Measurements from ENCODE around the gene LNPK. TPM values are rescaled to one million over a fixed set of nuclear protein-coding genes. Genes with fewer than 3 reads are reported as not detected.
"Not testable (repeated sequence)": the region's sequence is repeated elsewhere in the genome, so short reads cannot be mapped to it uniquely, and the experiment has no call there.

The LNPK gene
- total RNA-seq, 1 donor = 48.8 TPM

DNA sequence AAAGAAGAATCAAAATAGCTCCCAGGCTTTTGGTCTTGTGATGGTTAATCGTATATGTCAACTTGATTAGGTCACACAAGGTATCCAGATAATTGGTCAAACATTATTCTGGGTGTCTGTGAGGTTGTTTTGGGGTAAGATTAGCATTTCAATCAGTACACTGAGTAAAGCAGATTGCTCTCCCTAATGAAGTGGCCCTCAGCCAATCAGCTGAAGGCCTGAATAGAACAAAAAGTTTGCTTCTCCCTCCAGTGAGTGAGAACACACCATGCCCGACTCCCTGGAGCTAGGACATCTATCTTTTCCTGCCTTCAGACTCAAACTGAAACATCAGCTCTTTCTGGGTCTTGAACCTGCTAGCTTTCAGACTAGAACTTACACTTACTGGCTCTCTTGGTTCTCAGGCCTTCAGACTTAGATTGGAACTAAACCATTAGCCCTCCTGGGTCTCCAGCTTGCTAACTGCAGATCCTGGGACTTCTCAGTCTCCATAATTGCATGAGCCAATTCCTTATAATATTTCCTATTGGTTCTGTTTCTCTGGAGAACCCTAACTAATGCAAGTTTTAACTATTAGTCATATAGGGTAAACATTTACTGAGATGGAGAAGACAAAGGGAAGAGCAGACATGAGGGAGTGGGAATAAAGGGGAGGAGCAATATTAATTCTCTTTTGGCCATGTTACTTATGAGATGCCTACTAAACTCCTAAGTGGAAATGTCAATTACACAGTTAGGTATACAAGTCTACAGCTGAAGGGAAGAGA, 25.5 kb downstream of the LNPK start:
- TF ChIP-seq, protein P1, sequence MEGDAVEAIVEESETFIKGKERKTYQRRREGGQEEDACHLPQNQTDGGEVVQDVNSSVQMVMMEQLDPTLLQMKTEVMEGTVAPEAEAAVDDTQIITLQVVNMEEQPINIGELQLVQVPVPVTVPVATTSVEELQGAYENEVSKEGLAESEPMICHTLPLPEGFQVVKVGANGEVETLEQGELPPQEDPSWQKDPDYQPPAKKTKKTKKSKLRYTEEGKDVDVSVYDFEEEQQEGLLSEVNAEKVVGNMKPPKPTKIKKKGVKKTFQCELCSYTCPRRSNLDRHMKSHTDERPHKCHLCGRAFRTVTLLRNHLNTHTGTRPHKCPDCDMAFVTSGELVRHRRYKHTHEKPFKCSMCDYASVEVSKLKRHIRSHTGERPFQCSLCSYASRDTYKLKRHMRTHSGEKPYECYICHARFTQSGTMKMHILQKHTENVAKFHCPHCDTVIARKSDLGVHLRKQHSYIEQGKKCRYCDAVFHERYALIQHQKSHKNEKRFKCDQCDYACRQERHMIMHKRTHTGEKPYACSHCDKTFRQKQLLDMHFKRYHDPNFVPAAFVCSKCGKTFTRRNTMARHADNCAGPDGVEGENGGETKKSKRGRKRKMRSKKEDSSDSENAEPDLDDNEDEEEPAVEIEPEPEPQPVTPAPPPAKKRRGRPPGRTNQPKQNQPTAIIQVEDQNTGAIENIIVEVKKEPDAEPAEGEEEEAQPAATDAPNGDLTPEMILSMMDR (IDR thresholded peaks at IDR 0.05; ENCODE audit: insufficient read depth, low read depth, low read length) = no peak
- H3K4me3 ChIP-seq (ENCODE audit: low read depth, low read length) = no peak overlapping the region
- DNase-seq (ENCODE audit: low read depth) = peak; percentile 6

DNA sequence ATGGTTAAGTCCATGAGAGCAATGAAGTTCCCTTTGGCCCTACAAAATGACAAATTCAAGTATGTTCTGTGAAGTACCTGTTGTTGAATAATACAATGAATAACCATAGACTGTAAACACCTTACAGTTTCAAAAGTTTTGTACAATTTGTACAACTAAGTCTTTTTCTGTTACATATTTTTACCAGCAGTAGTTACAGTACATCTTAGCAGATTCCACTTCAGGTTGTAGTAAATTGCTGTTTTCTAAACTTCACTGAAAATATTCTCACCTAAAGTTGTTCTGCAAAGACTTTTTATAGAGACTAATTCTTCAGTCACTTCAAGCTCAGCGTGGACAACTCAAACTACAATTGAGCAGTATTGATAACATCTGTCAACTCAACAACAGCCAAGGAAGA, 28.7 kb downstream of the LNPK start:
- DNase-seq (ENCODE audit: low read depth) = no peak
- TF ChIP-seq, protein P1 (IDR thresholded peaks at IDR 0.05; ENCODE audit: insufficient read depth, low read depth, low read length) = no peak
- H3K4me3 ChIP-seq (ENCODE audit: low read depth, low read length) = no peak overlapping the region

DNA sequence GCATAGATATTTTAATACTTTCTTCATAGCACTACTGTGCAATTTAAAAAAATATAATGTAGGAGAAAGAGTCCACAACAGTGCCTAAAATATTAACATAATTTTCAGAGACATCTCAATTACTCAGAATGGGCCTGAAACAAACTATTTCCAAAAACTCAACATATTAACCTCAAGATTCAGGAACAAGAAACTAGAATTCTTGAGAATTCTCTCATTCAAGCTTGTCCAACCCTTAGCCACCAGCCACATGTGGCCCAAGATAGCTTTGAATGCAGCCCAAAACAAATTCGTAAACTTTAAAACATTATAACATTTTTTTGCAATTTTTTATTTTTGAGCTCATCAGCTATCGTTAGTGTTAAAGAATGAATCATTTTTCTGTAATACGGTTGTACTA, 35.2 kb downstream of the LNPK start:
- no peak overlapping the region for H3K4me3 ChIP-seq (ENCODE audit: low read depth, low read length)
- TF ChIP-seq, protein P1 (IDR thresholded peaks at IDR 0.05; ENCODE audit: insufficient read depth, low read depth, low read length) = no peak
- no peak for DNase-seq (ENCODE audit: low read depth)

- TF ChIP-seq, protein P1 (IDR thresholded peaks at IDR 0.05; ENCODE audit: insufficient read depth, low read depth, low read length) = no peak
- DNase-seq (ENCODE audit: low read depth) = no peak
- no peak overlapping the region for H3K4me3 ChIP-seq (ENCODE audit: low read depth, low read length)
Observed at GRCh38 chr2:175965773-175966172, 36.3 kb downstream of the LNPK start.

DNA sequence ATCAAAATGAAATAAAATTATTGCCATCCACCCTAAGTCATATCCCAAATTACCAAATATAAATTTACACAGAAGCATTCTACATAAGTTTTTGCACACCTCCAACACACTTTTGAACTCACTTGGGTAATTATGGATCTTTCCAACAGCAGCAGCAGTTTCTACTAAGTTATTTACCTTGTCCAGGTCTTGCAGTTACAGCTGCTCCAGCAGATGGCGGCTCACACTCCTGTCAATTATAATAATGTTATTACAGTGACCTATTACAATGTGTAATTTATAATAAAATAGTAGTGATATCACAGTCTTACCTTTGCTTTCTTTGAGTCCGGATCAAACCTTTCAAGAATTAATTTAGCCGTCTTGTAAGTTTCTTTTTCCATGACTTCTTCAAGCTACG, 37.9 kb downstream of the LNPK start:
- TF ChIP-seq, protein P1 (IDR thresholded peaks at IDR 0.05; ENCODE audit: insufficient read depth, low read depth, low read length) = no peak
- DNase-seq (ENCODE audit: low read depth) = no peak
- no peak overlapping the region for H3K4me3 ChIP-seq (ENCODE audit: low read depth, low read length)

- DNase-seq (ENCODE audit: low read depth) = not testable (repeated sequence)
Observed at GRCh38 chr2:175963171-175963570, 38.9 kb downstream of the LNPK start.

GRCh38 chr2:175957845-175958244, 44.2 kb downstream of the LNPK start:
- TF ChIP-seq, protein P1 (IDR thresholded peaks at IDR 0.05; ENCODE audit: insufficient read depth, low read depth, low read length) = no peak
- no peak overlapping the region for H3K4me3 ChIP-seq (ENCODE audit: low read depth, low read length)
- DNase-seq (ENCODE audit: low read depth) = no peak

More at GRCh38 chr2:175963171-175963570, 38.9 kb downstream of the LNPK start:
- H3K4me3 ChIP-seq (ENCODE audit: low read depth, low read length) = not testable (repeated sequence)

Data from fibroblast of villous mesenchyme (primary cell).